Measurements from ENCODE around the gene C1orf94.

DNA sequence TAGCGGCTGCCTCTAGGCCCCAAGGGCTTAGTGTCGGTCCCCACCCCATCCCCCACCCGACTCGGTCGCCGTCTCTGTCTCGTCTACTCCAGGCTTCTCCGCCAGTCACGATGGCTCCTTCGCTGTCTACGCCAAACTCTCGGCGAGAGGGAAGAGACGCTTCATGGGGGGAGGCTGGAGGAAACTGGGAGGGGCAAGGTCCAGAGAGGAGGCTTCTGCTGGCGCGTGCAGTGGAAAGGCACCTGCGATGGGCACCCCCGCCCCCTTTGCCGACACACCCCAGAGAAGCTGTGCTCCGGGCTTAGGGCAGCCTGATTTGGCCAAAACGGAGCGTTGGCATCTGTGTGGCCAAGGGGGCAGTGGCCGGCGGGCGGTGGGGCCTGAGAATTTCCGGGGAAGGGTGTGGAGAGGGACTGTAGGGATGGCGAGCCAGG is 10.5 kb upstream of the C1orf94 start:
- TF ChIP-seq, protein P1, sequence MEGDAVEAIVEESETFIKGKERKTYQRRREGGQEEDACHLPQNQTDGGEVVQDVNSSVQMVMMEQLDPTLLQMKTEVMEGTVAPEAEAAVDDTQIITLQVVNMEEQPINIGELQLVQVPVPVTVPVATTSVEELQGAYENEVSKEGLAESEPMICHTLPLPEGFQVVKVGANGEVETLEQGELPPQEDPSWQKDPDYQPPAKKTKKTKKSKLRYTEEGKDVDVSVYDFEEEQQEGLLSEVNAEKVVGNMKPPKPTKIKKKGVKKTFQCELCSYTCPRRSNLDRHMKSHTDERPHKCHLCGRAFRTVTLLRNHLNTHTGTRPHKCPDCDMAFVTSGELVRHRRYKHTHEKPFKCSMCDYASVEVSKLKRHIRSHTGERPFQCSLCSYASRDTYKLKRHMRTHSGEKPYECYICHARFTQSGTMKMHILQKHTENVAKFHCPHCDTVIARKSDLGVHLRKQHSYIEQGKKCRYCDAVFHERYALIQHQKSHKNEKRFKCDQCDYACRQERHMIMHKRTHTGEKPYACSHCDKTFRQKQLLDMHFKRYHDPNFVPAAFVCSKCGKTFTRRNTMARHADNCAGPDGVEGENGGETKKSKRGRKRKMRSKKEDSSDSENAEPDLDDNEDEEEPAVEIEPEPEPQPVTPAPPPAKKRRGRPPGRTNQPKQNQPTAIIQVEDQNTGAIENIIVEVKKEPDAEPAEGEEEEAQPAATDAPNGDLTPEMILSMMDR (IDR thresholded peaks at IDR 0.05): no peak
- TF ChIP-seq POLR2A (IDR thresholded peaks at IDR 0.05) (no peak), EP300 (IDR thresholded peaks at IDR 0.05) (no peak)

Measured in ovary (tissue), 3 donors.